Adrenal gland (tissue), 5 donors: ENCODE measurements around the gene RGS19.
"Not testable (repeated sequence)": the region's sequence is repeated elsewhere in the genome, so short reads cannot be mapped to it uniquely, and the experiment has no call there.

ENCODE experiments used
- POLR2A ChIP-seq, 2 donors: fragments of 450-650 bp; IDR thresholded peaks; one replicate each; pipeline ENCODE4 v1.6.1; 2017; ENCODE audit warnings: antibody characterized with exemption in 2 of 2, mild to moderate bottlenecking in 2 of 2, moderate library complexity in 1 of 2
- TF ChIP-seq, protein P1 (sequence below), 6 experiments: fragments of 450-650 bp in 4 of 6; fragments of 200-600 bp in 2 of 6; sonication (generic) in 1 of 6; IDR thresholded peaks; 1 replicate in 5 of 6; 2 replicates in 1 of 6; pipeline versions ENCODE4 v1.5.1 to v1.8.0; 2016 to 2021; ENCODE audit warnings: antibody characterized with exemption in 6 of 6, mild to moderate bottlenecking in 2 of 6, moderate library complexity in 1 of 6
- donor health status: DM: no; HTN: no; CAD: no.

DNA sequence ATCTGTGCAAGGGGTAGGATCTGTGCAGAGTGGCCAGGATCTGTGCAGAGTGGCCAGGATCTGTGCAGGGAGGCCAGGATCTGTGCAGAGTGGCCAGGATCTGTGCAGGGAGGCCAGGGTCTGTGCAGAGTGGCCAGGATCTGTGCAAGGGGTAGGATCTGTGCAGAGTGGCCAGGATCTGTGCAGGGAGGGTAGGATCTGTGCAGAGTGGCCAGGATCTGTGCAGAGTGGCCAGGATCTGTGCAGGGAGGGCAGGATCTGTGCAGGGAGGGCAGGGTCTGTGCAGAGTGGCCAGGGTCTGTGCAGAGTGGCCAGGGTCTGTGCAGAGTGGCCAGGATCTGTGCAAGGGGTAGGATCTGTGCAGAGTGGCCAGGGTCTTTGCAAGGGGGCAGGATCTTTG is 9.3 kb upstream of the RGS19 start:
- TF ChIP-seq POLR2A (IDR thresholded peaks at IDR 0.05) = not testable (repeated sequence)
- TF ChIP-seq, protein P1, sequence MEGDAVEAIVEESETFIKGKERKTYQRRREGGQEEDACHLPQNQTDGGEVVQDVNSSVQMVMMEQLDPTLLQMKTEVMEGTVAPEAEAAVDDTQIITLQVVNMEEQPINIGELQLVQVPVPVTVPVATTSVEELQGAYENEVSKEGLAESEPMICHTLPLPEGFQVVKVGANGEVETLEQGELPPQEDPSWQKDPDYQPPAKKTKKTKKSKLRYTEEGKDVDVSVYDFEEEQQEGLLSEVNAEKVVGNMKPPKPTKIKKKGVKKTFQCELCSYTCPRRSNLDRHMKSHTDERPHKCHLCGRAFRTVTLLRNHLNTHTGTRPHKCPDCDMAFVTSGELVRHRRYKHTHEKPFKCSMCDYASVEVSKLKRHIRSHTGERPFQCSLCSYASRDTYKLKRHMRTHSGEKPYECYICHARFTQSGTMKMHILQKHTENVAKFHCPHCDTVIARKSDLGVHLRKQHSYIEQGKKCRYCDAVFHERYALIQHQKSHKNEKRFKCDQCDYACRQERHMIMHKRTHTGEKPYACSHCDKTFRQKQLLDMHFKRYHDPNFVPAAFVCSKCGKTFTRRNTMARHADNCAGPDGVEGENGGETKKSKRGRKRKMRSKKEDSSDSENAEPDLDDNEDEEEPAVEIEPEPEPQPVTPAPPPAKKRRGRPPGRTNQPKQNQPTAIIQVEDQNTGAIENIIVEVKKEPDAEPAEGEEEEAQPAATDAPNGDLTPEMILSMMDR (IDR thresholded peaks at IDR 0.05) = not testable (repeated sequence)
